ENCODE results near the gene PRR33.

DNA sequence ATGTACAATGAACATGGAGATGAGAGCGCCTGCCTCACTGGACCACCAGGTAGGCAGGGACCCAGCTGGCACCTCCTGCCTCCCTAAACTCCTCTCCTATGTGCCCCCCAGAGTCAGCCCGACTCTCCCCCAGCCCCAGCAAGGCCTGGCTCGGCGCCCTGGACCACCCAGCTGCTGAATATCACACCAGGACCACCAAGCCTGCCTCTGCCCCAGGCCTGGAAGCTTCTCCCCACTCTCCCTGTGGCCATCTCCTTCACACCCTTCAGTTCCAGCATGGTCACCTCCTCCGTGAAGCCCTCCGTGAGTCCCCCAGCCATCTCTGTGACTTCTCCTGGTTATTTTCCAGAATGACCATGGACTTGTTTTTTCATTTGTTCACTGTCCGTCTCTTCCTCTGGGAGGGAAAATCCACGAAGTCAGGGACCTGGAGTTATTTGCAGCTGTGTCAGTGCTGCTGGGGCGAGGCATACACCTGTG, 45.2 kb downstream of the PRR33 start:
- no peak for TF ChIP-seq CTCF (IDR thresholded peaks at IDR 0.05; ENCODE audit: insufficient read depth, low read depth, low read length)
- TF ChIP-seq EZH2 (IDR thresholded peaks at IDR 0.05; ENCODE audit: insufficient read depth, low read length): no peak

Measured in astrocyte (in vitro differentiated cells and primary cell).